HG03060 (cell line): ENCODE results near the gene LRP4.

ENCODE experiments used
- ATAC-seq: cut with Tn5 transposase; IDR thresholded peaks from one replicate; pipeline ENCODE4 v1.9.1; 2021; ENCODE audit warnings: low read depth, moderate number of reproducible peaks; ENCODE audit not compliant: unreplicated experiment

Gene LRP4

DNA sequence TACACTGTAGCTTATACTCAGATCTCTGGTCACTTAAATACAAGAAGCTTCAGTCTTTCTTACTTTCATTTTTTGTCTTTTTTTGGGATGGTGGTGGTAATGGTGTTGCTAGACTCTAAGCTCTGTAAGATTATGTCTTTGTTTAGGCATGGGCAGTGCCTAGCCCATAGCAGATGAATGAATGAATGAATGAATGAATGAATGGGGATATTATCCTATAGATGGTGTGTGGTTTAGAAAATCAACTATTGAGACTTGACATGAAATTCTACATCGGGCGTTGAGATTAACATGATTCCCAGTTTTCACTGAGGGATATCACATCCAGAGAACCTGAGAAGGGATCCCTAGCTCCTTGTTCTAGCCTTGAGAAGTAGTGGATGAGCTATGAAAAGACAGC lies 62.5 kb downstream of the LRP4 start:
- ATAC-seq = no peak

DNA sequence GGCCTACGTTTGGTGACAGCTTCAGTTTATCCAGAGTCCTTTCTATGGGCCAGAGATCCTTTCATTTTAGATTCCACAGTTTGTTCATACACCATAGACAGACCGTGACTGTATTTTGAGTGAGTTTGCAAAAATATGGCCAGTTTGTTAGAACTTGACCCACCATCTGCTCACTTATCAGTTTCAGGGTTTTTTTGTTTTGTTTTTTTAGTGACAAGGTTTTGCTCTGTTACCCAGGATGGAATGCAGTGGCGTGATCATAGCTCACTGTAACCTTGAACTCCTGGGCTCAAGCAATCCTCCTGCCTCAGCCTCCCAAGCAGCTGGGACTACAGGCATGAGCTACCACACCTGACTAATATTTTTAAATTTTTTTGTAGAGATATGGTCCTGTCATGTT lies 63.2 kb downstream of the LRP4 start:
- ATAC-seq = no peak

GRCh38 chr11:46850829-46851380 lies 67.4 kb downstream of the LRP4 start:
- no peak for ATAC-seq

- no peak for ATAC-seq
These were observed 68.7 kb downstream of the LRP4 start for GRCh38 chr11:46849631-46850030.

DNA sequence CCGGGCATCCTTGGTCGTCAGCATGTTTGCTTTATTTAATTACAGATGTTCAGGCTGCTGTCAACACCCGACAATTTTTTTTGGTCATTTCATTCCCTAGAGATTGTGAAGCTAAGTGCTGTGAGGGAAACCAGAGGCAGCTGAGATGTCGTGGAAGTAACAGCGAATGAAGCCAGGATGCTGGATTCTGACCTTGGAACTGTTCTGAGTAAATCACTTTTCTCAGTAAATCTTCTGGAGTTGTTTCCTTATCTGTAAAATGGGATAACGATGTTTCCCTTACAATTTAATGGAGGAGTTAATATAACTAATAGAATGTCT lies 71.9 kb downstream of the LRP4 start:
- ATAC-seq = no peak

GRCh38 chr11:46845740-46846509 lies 72.4 kb downstream of the LRP4 start, which contains the start of gene CKAP5:
CKAP5 (minus strand) TSS chr11:46846280; CDS start chr11:46821231, 25,049 bp downstream.
- peak; percentile 81 for ATAC-seq

- ATAC-seq = no peak
These were observed 73.0 kb downstream of the LRP4 start for GRCh38 chr11:46845440-46845739.

DNA sequence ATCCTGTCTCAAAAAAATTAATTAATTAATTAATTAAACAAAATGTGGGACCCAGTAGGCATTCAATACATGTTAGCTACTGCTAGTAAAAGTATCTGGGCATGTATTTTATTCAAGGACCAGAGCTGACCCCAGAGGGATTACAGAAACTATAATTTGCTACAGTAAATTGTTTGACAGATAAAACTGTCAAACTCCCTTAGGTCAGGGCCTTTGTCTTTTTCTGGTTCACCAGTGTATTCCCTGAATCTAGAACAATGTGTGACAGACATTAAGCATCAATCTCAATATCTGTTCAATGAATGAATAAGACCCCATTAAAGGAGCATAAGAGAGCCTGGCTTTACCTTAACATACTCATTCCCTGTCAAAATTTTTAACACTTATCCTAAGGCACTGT lies 78.2 kb downstream of the LRP4 start:
- no peak for ATAC-seq

GRCh38 chr11:46838501-46838900 lies 79.8 kb downstream of the LRP4 start:
- ATAC-seq = no peak

- no peak for ATAC-seq
These were observed 80.5 kb downstream of the LRP4 start for GRCh38 chr11:46837860-46838259.

- no peak for ATAC-seq
These were observed 81.5 kb downstream of the LRP4 start for GRCh38 chr11:46836870-46837269.

DNA sequence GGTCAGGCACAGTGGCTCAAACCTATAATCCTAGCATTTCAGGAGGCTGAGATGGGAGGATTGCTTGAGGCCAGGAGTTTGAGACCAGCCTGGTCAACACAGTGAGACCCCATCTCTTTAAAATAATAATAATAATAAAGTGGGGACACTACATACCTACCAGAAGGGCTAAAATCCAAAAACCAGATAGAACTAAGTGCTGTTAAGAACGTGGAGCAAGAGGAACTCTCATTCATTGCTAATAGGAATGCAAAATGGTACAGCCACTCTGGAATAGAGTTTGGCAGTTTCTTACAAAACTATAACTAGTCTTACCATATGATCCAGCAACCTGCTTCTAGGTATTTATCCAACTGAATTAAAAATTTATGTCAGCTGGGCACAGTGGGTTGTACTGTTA lies 81.9 kb downstream of the LRP4 start:
- ATAC-seq = no peak

- ATAC-seq = no peak
These were observed 82.5 kb downstream of the LRP4 start for GRCh38 chr11:46835897-46836296.

GRCh38 chr11:46834821-46835220 lies 83.5 kb downstream of the LRP4 start:
- no peak for ATAC-seq

GRCh38 chr11:46832511-46833214 lies 85.7 kb downstream of the LRP4 start:
- ATAC-seq = no peak

DNA sequence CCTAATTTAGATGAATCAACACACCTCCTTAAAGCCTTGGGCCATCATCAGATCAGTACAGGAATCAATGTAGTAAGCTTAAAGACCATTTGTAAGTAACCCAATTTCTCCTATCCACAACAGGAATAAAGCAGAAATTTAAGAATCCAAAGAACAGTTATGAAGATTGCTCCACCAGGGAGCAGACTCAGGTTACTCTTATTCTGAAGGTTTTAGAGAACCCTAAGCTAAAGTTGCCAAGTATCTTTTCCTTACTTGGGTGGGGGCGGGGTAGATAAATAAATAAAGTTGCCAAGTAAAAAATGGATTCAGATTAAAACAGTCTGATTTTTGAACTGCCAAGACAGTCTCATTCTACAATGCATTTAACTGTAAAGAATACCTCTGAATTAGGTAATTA lies 90.4 kb downstream of the LRP4 start:
- ATAC-seq = no peak

GRCh38 chr11:46826310-46827044 lies 91.9 kb downstream of the LRP4 start:
- ATAC-seq = no peak

DNA sequence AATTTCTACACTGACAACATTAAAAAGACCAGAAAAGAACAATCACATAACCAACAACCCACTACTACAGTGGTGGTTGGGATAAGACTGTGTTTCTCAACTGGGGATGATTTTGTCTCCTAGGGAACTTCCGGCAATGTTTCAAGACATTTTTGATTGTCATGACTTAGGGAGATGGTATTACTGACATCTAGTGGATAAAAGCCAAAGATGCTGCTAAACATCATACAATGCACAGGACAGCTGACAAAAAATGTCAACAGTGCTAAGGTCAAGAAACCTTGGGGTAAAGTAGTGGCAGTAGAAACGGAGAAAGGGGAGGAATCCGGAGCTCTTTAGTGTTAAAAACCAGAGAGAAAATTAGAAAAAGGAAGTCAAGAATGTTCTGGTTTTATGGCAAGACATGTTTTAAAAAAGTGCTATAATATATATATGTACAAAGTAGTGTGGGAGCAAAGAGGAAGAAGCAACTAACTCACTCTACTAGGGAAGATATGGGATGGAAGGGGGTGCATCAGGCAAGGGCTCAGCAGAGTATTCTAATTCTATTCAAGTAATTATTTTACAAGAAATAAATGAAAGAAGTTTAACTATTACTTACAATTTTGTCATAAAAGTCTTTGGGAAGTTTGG lies 109.4 kb downstream of the LRP4 start:
- ATAC-seq = no peak
